GM20431 (cell line): ENCODE data around the gene WNT7A.

Experiments
- in situ Hi-C: fragments of 300-500 bp; cut with MseI, MboI; formaldehyde crosslinking; loops from one replicate; pipeline ENCODE4 v1.15.0; 2020; ENCODE audit warnings: low sequenced_read_pairs; ENCODE audit not compliant: unreplicated experiment

WNT7A gene

DNA sequence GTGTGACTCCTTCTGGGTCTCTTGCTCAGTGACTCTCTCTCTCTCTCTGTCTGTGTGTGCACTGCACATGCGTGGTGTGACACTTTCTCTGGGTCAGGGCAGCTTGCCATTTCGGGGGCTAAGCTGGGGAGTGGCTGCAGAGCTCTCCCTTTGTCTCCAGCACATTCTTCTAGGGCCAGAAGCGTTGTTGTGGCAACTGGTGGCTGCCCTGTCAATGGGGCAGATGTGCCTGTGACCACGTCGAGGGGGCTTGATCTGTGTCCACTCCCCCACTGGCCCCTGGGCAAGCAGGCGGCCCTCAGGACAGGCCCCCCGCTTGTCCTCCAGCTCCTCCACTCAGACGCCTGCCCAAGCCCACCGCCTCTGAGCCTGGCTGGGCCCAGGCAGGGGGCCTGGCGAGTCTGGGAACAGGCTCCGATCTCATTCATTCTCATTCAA lies 67.8 kb downstream of the WNT7A start:
- in situ Hi-C loops = no loop called here

DNA sequence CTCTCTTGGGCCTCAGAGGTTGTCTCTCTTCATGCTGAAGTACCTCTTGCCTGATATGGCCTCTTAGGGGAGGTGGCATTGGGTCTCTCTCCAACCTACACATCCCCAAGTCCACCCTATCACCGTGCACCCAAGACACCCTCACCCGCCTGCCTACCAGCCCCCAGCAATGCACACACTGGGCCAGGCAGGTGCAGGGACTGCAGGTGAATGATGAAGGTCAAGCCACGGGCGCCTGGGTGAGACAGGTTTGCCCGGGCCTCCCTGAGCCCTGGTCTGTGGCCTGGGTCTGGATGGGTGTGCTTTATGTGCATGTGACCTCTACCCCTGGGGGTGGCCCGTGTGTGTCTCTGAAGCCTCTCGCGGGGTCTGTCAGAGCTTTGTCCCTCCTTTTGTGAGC lies 68.3 kb downstream of the WNT7A start:
- in situ Hi-C loops = no loop called here

- in situ Hi-C loops = no loop called here
Measured at GRCh38 chr3:13808550-13808949, 71.3 kb downstream of the WNT7A start.

DNA sequence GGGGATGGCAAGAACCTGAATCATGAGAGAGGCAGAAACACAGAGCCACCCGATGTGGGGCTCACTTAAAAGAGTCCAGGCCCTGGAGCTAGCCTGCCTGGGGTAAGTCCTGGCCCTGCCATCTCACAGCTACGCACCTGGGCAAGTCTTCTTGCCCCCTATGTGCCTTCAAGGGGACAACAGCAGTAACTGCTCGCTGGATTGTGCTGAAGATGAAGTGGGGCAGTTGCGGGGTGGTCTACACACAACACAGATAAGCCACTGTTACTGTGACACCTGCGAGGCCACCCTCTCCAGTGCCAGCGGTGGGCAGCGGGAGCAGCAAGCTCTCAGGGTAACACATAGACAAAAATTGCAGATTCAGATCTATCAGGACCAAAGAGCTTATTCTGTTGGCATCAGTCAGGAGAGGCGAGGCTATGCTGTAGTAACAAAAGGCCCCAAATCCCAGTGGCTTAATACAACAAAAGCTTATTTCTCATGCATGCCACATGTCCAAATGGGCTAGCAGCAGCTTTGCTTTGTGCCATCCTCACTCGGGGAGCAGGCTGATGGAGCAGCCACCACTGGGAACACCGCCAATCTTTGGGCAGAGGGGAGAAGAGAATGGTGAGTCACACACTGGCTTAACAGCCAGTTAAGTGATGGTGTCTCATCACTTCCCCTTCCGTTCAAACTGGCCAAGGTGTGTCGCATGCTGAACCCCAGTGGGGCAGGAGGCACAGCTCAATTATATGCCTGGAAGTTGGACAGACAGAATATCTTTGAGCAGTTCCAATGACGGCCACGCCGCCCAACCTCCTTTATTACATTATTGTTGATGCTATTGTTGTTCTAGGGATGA lies 78.3 kb downstream of the WNT7A start:
- in situ Hi-C loops = no loop called here

GRCh38 chr3:13800064-13800463 lies 79.8 kb downstream of the WNT7A start:
- in situ Hi-C loops = no loop called here

DNA sequence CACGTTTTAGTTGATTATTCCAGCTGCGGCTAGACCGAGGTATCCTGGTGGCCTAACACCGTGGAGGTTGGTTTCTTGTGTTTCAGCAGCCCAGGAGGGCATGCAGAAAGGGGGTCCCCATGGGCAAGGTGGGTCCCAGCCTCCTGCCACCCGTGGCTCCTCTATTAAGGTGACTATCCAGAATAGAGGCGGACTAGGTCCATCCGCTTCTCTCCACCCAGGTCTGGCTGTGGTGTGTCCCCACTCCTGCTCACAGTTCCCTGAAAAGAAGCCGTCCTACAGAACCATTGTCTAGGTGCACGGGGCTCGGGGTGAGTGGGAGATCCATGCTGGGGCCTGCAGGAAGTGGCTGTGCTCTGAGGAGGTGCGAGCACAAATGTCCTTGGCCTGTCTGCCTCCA lies 81.5 kb downstream of the WNT7A start:
- in situ Hi-C loops = no loop called here

DNA sequence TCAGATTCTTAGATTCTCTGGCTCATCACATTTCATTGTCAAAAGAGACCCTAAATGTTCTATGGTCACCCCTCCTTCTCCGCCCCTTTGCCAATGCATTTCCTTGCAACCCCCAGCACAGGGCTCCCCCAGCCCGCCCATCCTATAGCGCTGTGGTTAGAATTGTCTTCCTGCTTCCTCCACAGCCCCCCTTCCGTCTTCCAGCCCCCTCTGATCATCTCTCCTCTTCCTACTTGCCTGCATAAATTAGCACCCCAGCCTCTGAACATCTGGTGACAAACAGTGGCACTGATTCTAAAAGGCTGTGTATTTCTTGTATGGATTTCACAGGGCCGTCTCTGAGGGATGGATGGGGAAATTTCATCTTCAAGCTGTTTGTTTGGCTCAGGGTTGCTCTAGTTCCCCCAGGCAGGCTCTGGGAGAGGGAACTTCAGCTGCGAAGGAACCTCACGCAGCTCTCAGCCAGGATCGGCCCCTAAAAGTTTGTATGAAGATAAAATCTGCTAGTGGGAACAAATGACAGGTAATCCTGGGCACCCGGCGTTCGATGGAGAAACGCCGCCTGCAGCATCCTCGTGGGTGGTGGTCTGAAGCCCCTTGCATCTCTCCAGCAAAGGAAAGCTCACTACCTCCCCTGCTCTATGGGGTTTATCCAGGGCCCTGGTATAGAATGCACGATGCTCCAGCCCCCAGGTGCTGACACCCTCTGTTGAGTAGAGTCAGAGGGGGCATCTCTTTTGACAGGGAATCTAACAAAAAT lies 83.0 kb downstream of the WNT7A start:
- in situ Hi-C loops = no loop called here

DNA sequence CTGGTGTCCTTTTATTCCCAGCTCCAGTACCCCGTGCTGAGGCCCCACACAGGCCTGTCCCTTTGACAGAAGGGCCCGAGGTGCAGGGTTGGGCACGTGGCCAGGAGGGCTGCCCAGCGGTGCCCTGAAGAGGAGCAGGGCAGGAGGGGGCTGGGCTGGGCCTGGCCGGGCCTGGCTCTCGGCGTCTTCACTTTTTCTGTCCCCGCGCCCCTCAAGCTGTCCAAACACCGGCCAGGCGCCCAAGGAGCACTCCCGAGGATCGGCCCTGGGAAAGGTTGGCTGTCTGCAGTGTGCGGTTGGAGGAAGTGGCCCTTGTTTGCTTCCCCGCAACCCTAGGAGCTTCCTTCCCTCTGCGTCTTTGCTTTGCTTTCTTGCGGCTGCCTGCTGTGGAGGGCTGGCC lies 84.1 kb downstream of the WNT7A start:
- in situ Hi-C loops = no loop called here

- in situ Hi-C loops = no loop called here
Measured at GRCh38 chr3:13794322-13794721, 85.5 kb downstream of the WNT7A start.

DNA sequence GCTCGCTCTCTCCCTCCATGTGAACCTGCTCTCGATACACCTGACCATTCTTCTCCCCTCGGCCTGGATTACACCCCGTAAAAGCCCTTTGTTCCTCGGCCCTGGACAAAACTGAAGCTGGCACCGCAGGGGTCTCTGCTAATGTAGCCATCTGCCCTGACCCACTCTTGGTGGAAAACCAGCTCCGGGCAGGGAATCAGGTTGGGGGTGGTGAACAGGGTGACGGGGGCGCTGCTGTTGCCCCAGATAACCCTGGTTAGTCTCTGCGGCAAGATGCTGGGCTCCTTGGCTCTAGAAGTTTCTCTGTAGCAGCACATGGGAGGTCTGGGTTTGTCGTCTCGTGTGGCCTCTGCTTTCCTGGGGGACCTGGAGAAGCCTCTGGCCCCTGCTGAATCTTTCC lies 86.4 kb downstream of the WNT7A start:
- in situ Hi-C loops = no loop called here

- in situ Hi-C loops = no loop called here
Measured at GRCh38 chr3:13792512-13793371, 87.1 kb downstream of the WNT7A start.

DNA sequence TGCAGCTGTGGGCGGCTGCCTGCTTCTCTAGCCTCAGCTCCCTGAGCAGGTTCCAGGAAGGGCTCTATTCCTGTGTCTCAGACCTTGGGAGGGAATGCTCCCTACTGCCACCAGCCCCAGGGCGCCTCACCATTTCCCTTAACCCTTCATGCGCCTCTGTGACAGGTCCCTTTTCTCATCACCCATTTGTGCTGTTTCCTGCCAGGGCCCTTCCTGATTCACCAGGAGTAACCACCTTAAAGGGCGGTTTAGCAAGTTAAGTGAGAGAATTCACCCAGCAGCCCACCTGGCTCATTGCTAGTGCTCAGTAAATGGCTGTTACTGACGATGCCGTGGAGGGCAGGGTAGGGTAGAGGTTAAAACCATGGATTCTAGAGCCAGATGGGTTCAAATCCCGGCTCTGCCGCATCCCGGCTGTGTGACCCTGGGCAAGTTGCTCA lies 87.8 kb downstream of the WNT7A start:
- in situ Hi-C loops = no loop called here

DNA sequence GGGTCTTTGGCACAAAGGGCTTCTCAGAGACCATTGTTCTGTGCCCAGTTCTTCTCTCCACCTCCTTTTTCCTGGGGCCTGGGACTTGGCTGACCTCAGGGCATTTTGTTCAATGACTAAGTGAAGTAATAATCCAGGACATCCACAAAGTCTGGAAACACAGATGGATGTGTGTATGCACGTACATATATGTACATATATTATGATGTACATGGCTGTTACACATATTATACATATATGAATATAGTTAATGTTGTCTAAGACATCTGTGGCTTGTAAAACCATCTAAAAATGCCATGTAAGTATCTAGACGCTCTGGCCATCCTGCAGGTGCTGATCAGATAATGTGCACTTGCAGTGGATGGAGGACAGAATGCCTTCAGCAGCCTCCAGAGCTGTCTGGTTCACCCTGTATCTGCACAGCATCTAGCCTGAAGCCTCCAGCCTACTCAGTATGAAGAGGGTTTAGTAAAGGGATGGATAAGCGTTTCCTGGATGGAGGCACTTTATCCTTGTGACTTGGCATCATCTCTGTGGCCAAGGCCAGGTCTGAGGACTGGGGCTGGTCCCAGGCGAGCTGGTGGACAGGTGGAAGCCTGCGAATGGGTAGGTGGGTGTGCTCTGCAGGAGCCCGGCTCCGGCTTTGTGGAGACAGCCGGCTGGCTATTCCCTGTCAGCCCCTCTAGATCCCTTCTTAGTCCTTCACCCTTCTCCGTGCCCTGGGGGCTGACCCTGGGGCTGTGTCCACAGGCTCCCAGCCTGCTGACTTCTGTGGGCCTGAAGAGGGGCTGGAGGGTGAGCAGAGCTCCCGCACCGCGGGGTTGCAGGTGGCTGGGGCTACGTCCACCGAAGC lies 88.4 kb downstream of the WNT7A start:
- in situ Hi-C loops = no loop called here

DNA sequence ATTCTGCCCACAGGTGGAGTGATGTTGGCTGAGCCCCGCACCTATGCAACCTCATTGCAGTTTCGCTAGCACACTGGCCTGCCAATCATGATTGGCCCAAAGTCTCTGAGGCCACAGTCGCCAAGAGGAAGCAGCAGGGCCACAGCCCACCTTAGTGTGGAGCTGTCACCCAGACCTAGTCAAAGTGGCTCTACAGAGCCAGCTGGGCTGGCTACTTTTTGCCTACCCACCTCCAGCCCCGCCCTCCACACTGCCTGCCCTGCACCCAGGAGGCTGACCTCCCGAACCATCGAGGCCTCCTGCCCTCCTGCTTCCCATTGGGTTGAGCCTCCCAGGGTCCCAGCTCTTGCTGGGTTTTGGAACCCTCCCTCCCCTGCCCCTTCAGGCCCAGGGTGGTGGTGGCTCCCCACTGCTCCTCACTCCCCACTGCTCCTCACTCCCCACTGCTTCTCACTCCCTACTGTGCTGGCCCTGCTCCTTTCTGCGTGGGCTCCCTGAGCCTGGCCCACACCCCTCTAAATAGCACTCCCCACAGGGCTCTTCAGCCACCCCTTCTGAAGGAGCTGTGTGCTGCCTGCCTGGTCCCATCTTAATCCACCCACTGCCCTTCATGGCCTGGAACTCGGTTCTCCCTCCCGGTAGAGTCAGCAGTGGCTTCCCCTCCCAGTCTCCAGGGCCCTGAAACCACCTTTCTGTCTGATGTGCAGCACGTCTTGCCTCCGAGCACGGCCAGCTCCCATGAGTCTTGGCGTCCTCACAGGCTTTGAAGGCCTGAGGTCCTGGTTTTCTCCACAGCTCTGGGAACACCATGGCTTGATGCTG lies 89.3 kb downstream of the WNT7A start:
- in situ Hi-C loops = no loop called here

DNA sequence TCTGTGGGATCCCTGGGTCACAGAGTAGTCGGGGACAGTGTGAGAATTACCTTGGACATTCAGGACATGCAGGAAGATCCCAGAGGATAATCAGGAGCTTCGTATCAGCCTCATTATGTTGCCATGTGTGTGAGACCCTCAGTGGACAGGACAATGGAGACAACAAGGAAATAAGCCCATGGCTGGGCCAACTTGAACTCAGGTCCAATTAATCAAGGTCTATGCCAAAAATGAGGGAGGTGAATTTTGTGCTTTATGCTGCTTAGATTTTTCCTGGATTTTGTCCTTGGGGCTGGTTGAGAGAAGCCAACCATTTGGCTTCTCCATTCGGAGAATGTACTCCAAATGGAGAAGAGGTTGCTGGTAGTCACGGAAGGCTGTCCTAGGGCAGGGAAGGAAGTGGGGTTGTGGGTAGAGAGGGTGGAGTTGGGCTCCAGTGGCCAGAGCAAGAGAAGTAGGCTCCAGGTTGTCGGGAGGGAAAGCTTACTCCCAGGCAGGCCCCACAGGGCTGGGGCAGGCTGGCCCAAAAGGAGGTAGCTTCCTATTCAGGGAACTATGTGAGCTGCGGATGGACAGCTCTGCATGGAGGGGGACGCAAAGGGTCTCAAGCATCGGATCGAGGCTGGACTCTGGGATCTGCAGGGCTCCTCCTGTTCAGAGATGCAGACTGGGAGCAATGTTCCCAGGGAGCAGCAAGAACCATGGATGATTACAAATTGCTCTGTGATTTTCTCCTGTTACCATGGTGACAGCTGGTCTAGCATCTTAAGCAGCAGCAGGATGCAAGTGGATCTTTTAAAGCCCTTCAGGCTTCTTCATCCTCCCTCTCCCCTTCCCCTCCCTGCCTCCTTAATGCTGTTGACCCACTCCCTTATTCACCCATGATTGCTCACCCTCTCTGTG lies 91.1 kb downstream of the WNT7A start:
- in situ Hi-C loops = no loop called here

DNA sequence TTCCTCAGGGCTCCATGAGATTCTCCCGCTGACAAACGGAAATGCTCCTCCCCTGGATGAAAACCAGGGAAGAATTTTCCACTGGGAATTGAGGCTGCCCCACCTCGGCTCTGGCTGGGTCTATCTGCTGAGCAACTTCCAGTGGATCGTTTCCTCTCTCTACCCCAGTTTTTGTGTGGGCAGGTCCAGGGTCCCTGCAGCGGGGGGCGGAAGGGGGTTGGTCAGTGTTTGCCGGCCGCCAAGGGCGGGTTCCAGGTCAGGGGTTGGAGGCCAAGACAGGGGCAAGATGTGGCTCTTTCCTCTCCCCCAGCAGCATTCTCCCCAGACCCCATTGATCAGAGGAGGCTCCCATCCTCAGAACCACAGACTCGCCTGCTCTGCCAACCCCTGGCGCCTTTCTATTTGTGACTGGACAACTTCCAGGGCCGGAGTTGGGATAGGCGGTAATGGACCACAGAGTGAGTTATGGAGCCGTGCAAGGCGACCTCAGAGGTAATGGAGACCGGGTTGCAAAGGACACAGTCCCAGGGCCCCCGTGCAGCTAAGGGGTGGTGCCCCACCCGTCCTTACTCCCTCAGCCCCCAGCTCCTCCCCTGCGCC lies 92.2 kb downstream of the WNT7A start:
- in situ Hi-C loops = no loop called here

DNA sequence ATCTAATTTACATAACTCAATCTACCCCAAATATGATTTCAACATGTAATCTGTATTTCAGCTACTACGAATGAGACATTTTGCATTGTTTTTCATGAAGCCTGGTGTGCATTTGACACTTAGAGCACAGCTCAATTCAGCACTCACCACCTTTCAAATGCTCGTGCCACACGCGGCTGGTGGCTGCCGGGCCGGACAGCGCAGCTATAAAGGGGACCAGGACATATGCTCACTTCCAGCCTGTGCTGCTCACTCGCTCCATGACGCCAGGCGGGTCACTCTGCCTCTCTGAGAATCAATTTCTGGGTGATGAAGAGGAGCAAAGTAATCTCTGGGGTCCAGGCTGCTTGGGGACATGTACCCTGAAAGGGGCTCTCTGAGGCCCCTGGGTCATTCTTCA lies 93.1 kb downstream of the WNT7A start:
- in situ Hi-C loops = no loop called here
